Stimulated activated effector memory CD8-positive, alpha-beta T cell treated with anti-CD3 and anti-CD28 coated beads, Interleukin-12 subunit alpha, Interleukin-12 subunit beta, amount 100 ng/mL, for 72 hours (primary cell): ENCODE results near the gene SCARB1.

Experiments used
- ATAC-seq: fragments of 150-1000 bp; cut with Tn5 transposase; 2 replicates; pipeline ENCODE4 v1.10.0; 2021
- DNase-seq, 2 donors: peaks; one replicate each; pipeline ENCODE4 v3.0.0; 2021 to 2022; ENCODE audit warnings: low spot score in 2 of 2
- H3K27ac Mint-ChIP-seq: one replicate; pipeline ENCODE4 v1.8.0; 2022; ENCODE audit warnings: mild to moderate bottlenecking, mixed read lengths
- H3K36me3 Mint-ChIP-seq: one replicate; pipeline ENCODE4 v1.8.0; 2022; ENCODE audit warnings: mild to moderate bottlenecking, mixed read lengths
- H3K4me1 Mint-ChIP-seq: one replicate; pipeline ENCODE4 v1.8.0; 2022; ENCODE audit warnings: mixed read lengths
- H3K4me3 Mint-ChIP-seq: one replicate; pipeline ENCODE4 v1.8.0; 2022; ENCODE audit warnings: mild to moderate bottlenecking, mixed read lengths
- H3K9me3 Mint-ChIP-seq: one replicate; pipeline ENCODE4 v1.8.0; 2022; ENCODE audit warnings: mixed read lengths

The SCARB1 gene

GRCh38 chr12:124856132-124856841, 7.4 kb downstream of the SCARB1 start:
- Mint-ChIP-seq H3K9me3 (no peaks in the 10 kb centered on the region), H3K4me3 (no peak overlapping the region), H3K36me3 (peaks cover 12% of the 10 kb centered on the region), H3K27ac (no peak overlapping the region), H3K4me1 (peaks cover 25% of the 10 kb centered on the region)
- no peak for DNase-seq
- no peak for ATAC-seq

- H3K27ac Mint-ChIP-seq = no peak overlapping the region
- peaks cover 10% of the 10 kb centered on the region for H3K36me3 Mint-ChIP-seq
- H3K4me3 Mint-ChIP-seq = no peak overlapping the region
- no peaks in the 10 kb centered on the region for H3K9me3 Mint-ChIP-seq
- peaks cover 25% of the 10 kb centered on the region for H3K4me1 Mint-ChIP-seq
- no peak for DNase-seq
- ATAC-seq = no peak
These were observed 8.2 kb downstream of the SCARB1 start for GRCh38 chr12:124855275-124855957.

GRCh38 chr12:124854637-124855184, 9.0 kb downstream of the SCARB1 start:
- H3K4me1 Mint-ChIP-seq = peaks cover 25% of the 10 kb centered on the region
- ATAC-seq (no peak), DNase-seq (no peak)
- no peaks in the 10 kb centered on the region for H3K9me3 Mint-ChIP-seq
- peaks cover 3% of the 10 kb centered on the region for H3K36me3 Mint-ChIP-seq
- H3K4me3 Mint-ChIP-seq = no peak overlapping the region
- peak overlapping the region; percentile 23 for H3K27ac Mint-ChIP-seq

GRCh38 chr12:124853781-124854636, 9.7 kb downstream of the SCARB1 start:
- no peaks in the 10 kb centered on the region for H3K36me3 Mint-ChIP-seq
- ATAC-seq (no peak), DNase-seq (no peak)
- no peak overlapping the region for H3K4me3 Mint-ChIP-seq
- H3K9me3 Mint-ChIP-seq = no peaks in the 10 kb centered on the region
- peak overlapping the region; percentile 23 for H3K27ac Mint-ChIP-seq
- peaks cover 25% of the 10 kb centered on the region for H3K4me1 Mint-ChIP-seq

GRCh38 chr12:124852911-124853427, 10.7 kb downstream of the SCARB1 start:
- H3K4me3 Mint-ChIP-seq = no peak overlapping the region
- H3K9me3 Mint-ChIP-seq = no peaks in the 10 kb centered on the region
- H3K27ac Mint-ChIP-seq = no peak overlapping the region
- no peak for DNase-seq
- no peaks in the 10 kb centered on the region for H3K36me3 Mint-ChIP-seq
- H3K4me1 Mint-ChIP-seq = peaks cover 25% of the 10 kb centered on the region
- no peak for ATAC-seq

GRCh38 chr12:124852329-124852831, 11.3 kb downstream of the SCARB1 start:
- peaks cover 25% of the 10 kb centered on the region for H3K4me1 Mint-ChIP-seq
- H3K36me3 Mint-ChIP-seq = no peaks in the 10 kb centered on the region
- DNase-seq (no peak), ATAC-seq (peak; percentile 42)
- H3K9me3 Mint-ChIP-seq = no peaks in the 10 kb centered on the region
- H3K27ac Mint-ChIP-seq = peak overlapping the region; percentile 37
- no peak overlapping the region for H3K4me3 Mint-ChIP-seq

GRCh38 chr12:124851342-124851741, 12.3 kb downstream of the SCARB1 start:
- Mint-ChIP-seq H3K4me3 (no peak overlapping the region), H3K4me1 (peaks cover 25% of the 10 kb centered on the region), H3K27ac (no peak overlapping the region), H3K36me3 (no peaks in the 10 kb centered on the region), H3K9me3 (no peaks in the 10 kb centered on the region)
- ATAC-seq (no peak), DNase-seq (no peak)

GRCh38 chr12:124849382-124849781, 14.3 kb downstream of the SCARB1 start:
- no peak overlapping the region for H3K4me3 Mint-ChIP-seq
- H3K9me3 Mint-ChIP-seq = no peaks in the 10 kb centered on the region
- peaks cover 15% of the 10 kb centered on the region for H3K4me1 Mint-ChIP-seq
- no peak for DNase-seq
- H3K27ac Mint-ChIP-seq = no peak overlapping the region
- peaks cover 5% of the 10 kb centered on the region for H3K36me3 Mint-ChIP-seq
- ATAC-seq = no peak

- DNase-seq (no peak), ATAC-seq (no peak)
- Mint-ChIP-seq H3K27ac (no peak overlapping the region), H3K36me3 (peaks cover 5% of the 10 kb centered on the region), H3K4me1 (peaks cover 10% of the 10 kb centered on the region), H3K4me3 (no peak overlapping the region), H3K9me3 (no peaks in the 10 kb centered on the region)
These were observed 14.9 kb downstream of the SCARB1 start for GRCh38 chr12:124848621-124849380.

GRCh38 chr12:124847113-124848074, 16.3 kb downstream of the SCARB1 start:
- Mint-ChIP-seq H3K9me3 (no peaks in the 10 kb centered on the region), H3K27ac (no peak overlapping the region), H3K4me3 (no peak overlapping the region), H3K4me1 (peaks cover 4% of the 10 kb centered on the region), H3K36me3 (peaks cover 5% of the 10 kb centered on the region)
- ATAC-seq (no peak), DNase-seq (no peak)

GRCh38 chr12:124844411-124845397, 19.0 kb downstream of the SCARB1 start:
- ATAC-seq (no peak), DNase-seq (no peak)
- no peaks in the 10 kb centered on the region for H3K9me3 Mint-ChIP-seq
- H3K4me1 Mint-ChIP-seq = no peaks in the 10 kb centered on the region
- H3K4me3 Mint-ChIP-seq = no peak overlapping the region
- H3K36me3 Mint-ChIP-seq = peaks cover 5% of the 10 kb centered on the region
- H3K27ac Mint-ChIP-seq = no peak overlapping the region

- Mint-ChIP-seq H3K9me3 (no peaks in the 10 kb centered on the region), H3K27ac (peak overlapping the region; percentile 73), H3K36me3 (peaks cover 5% of the 10 kb centered on the region), H3K4me3 (no peak overlapping the region), H3K4me1 (no peaks in the 10 kb centered on the region)
- DNase-seq (no peak), ATAC-seq (no peak)
These were observed 20.7 kb downstream of the SCARB1 start for GRCh38 chr12:124842800-124843510.
